GM18526 (cell line): ENCODE results near the gene MMP20.

Source experiments
- POLR2A ChIP-seq: IDR thresholded peaks from 3 replicates; pipeline ENCODE4 v1.6.1; 2011; ENCODE audit not compliant: insufficient read length; ENCODE audit errors: extremely low read depth

Gene MMP20, protein sequence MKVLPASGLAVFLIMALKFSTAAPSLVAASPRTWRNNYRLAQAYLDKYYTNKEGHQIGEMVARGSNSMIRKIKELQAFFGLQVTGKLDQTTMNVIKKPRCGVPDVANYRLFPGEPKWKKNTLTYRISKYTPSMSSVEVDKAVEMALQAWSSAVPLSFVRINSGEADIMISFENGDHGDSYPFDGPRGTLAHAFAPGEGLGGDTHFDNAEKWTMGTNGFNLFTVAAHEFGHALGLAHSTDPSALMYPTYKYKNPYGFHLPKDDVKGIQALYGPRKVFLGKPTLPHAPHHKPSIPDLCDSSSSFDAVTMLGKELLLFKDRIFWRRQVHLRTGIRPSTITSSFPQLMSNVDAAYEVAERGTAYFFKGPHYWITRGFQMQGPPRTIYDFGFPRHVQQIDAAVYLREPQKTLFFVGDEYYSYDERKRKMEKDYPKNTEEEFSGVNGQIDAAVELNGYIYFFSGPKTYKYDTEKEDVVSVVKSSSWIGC

DNA sequence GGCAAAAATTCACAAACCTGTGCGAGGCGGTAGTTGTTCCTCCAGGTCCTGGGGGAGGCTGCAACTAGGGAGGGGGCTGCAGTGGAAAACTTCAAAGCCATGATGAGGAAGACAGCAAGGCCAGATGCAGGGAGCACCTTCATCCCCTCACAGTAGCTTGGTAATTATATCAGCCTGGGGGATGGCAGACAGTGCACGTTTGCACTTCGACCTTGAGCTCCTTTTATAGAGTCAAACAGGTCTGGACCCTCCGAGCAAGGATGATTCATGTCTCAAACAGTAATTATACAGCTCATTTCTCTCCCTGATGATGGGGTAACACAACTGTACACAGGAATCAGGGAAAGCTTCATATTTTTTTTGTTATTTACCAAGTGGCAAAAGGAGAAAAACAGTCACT, at the start of gene MMP20:
MMP20 (minus strand) TSS at position 156 of the 400 bp plus-strand sequence; CDS start at position 143, 13 bp downstream.
- no peak for TF ChIP-seq POLR2A

DNA sequence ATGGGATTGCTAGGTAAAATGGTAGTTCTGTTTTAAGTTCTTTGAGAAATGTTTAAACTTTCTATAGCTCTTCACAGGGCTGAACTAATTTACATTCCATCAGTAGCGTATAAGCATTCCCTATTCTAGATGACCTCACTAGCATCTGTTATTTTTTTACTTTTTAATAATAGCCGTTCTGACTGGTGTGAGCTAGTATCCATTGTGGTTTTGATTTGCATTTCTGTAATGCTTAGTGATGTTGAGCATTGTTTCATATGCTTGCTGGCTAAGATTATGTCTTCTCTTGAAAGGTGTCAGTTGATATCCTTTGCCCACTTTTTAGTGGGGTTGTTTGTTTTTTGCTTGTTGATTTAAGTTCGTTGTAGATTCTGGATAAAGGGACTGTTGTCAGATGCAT, 44.5 kb upstream of the MMP20 start:
- no peak for TF ChIP-seq POLR2A

DNA sequence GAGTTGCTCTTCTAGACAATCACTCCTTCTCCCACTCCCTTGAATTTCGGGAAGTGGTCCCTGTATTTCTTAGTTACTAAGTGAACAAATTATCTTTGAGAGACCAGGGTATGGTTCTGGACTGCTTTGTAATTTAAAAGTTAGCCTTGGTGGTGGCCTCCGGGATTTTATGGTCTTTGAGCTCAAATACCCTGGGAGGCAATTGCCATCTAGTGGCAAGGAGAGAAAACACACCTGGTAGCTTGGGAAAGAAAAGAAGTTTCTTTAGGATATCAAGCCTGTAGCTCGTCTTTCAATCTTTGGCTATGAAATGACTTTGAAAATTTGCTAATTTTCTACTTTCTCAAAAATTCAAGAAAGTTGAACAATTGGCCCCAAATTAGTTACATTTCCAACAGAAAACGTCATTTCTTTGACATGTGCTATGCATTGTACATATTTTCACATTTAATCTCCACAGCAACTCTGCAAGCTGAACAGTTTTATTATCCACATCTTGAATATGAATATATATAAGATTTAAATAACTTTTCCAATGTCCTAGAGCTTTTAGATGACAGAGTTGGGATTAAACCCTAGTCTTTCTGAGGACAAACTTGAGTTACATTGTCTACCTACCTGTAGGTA, 41.3 kb upstream of the MMP20 start:
- TF ChIP-seq POLR2A, result no peak

DNA sequence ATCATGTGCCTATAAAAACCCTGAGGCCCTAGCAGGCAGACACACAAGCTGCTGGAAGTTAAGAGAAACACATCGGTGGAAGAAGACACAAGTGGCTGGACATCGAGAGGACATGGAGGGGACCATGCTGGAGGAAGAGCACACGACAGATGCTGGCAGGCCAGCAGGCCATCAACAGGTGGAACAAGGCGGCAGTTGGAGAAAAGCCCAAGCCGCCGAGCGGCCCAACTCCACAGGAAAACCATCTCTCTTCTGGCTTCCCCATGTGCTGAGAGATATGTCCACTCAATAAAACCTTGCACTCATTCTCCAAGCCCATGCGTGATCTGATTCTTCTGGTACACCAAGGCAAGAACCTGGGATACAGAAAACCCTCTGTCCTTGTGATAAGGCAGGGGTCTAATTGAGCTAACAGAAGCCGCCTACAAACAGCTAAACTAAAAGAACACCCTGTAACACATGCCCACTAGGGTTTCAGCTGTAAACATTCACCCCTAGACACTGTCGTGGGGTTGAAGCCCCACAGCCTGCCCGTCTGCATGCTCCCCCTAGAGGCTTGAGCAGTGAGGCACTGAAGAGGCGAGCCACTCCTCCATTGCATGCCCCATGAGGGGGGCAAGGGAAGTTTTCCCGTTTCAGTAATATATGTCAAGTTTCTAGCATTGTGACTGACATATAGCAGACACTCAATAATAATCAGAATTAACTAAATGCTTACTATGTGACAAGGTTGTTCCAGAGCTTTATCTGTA, 39.0 kb upstream of the MMP20 start:
- TF ChIP-seq POLR2A, result no peak

DNA sequence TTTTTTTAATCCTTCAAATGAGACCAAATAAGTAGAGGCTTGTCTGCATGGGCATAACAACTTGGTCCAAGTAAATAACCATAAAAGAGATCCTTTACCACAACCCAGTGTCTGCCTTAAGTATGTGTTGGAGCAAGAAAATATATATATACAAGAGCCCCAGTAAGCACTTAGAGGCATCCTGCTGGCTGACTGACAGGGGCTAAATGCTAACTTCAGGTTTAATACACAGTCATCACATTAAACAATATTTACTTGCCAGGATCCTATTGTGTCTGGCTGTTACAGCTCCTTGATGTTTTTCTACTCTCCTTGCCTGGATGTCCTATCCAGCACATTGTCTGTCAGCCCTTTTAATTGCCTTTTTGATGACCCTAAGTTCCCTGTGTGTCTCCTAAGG, 37.5 kb upstream of the MMP20 start:
- TF ChIP-seq POLR2A, result no peak

DNA sequence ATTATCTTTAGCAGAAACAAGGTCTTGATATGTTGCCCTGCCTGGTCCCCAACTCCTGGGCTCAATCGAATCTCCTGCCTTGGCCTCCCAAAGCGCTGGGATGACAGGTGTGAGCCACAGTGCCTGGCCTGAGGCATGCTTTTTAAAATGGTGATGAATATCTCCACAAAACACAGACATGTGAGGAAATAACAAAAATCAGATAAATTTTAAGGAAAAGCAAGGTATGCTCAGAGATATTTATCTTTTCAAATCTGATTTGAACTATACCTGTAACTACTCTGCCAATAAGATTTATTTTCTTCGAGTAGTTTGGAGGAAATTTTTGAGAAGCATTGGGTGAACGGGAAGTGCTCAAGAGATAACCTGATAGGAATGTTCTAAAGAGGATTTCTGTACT, 35.9 kb upstream of the MMP20 start:
- no peak for TF ChIP-seq POLR2A

DNA sequence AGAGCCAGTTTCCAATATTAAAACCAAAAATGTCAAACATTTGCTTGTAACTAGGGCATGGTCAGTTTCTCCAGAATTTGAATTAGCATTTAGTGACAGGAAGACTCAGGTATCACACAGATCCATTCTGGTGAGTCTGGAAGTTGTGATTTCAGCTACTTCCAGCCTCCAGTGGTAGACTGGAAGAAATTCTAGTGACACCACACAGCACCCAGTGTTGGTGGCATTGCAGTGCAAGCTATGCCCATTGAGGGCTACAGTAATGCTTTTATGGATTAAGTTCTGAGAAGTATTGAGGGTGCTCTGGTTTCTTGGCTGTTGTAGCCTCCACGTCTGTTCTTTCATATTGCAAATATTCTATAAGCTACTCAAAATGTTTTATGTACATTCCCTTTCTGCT, 31.4 kb upstream of the MMP20 start:
- no peak for TF ChIP-seq POLR2A

DNA sequence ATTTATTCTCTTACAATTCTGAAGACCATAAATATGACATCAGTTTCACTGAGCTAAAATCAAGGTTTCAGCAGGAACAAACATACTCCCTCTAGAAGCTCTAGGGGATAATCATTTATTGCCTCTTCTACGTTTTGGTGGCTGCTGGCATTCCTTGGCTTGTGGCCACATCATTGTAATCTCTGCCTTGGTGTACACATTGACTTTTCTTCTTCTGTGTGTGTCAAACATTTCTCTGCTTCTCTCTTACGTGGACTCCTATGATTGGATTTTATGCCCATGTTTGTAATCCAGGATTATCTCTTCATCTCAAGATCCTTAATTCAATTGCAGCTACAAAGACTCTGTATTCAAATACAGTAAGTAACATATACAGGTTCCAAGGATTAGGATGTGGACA, 30.4 kb upstream of the MMP20 start:
- no peak for TF ChIP-seq POLR2A

DNA sequence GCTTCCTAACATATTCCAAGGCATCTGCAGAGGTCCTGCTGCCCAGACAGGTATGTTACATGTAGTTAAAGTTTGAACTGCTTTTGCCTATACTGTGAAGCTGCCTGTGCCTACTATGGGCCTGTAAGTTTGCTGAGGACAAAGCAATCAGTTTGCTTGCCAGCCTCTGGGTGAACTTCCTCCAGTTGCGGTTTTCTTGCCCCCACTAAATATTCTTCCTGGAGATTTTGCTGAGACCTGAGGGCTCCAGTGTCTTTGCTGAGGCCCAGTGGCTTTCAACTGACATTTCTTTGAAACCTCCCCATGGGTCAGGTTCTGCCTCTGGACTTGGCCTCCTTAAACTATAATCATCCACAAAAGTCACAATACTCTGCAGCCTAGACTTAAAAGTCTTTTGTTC, 29.6 kb upstream of the MMP20 start:
- no peak for TF ChIP-seq POLR2A

DNA sequence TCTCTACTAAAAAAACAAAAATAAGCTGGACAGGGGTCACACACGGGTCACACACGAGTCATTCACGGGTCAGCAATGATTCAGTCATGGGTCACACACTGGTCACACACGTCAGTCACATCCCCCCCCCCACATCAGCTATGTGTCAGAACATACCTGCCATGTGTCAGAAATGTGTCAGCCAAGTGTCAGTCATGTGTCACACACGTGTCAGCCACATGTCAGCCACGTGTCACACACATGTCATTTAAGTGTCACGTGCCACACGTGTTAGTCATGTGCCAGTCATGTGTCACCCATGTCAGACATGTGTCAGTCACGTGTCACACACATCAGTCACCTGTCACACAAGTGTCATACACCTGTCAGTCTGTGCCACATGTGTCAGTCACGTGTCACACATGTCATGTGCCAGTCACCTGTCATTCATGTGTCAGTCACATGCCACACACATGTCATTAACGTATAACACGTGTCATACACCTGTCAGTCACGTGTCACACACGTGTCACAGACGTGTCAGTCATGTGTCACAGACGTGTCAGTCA, 28.7 kb upstream of the MMP20 start:
- TF ChIP-seq POLR2A, result no peak

DNA sequence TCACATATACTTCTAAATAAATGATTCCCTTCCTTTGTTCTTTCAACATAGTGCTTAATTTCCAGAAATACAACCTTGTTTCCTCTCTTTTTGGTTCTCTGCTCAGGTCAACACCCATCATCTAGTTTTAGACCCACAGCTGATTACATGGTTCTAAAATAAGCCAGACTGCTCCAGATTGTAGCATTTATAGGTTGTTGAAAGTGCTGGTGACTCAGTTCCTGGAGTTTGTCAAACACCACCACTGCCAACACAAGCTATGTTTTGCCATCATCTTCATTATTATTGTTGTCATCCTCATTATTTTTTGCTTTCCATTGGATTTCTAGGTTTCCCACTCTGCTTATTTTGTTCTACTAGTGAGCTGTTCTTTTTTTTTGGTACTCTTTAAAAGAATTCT, 22.3 kb upstream of the MMP20 start:
- no peak for TF ChIP-seq POLR2A

DNA sequence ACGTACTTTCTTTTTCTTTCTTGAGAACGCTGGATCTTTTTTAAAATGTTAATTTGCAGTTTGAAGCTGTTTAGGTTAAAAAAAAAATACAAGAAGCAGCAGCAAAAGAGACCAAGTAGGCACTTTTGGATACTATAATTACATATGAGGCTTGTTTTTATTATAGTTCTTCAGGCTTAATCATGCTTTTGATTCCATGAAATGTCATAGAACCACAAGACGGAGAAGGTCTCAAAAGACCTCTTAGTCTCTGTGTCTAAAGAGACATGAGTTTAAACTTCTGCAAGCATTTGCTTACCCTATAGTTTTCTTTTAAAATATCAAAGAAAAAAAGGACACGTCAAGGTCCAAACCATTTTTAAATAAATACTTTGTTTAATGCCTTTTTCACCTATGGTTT, 18.8 kb upstream of the MMP20 start:
- TF ChIP-seq POLR2A, result no peak

DNA sequence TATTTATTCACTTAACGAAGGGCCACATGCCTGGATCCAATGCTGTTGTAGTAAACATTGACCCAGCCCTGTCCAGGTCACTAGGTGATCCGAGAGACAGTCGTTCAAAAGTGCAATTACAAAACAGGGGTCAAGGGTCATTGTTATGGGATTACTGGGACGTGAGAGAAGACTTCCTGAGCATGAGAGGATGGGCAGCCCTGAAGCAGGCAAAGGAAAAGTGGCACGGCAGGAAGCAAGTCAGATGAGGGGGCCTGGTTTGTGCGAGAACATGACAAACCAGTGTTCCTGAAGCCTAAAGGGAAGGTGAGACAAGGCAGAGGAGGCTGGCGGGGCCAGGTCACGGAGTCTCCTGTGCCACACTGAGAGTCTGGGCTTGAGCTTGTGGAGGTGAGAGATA, 15.8 kb upstream of the MMP20 start:
- TF ChIP-seq POLR2A, result no peak

DNA sequence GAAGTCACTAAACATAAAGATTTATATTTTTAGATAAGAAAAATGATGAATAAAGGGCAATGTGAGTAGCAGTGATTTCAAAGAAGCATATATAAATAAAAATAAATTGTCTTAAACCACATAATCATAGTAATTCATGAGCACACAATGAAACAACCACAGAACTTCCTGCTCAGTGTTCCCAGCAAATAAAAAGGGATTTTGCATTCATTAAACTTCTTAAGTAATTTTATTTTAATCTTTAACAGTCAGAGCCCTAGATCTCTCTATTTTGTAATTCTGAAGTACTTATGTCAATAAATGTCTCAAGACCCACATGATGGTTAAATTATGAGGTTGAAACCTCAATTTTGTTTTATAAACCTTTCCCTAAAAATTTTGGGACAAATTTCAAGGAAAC, 14.5 kb upstream of the MMP20 start:
- no peak for TF ChIP-seq POLR2A

DNA sequence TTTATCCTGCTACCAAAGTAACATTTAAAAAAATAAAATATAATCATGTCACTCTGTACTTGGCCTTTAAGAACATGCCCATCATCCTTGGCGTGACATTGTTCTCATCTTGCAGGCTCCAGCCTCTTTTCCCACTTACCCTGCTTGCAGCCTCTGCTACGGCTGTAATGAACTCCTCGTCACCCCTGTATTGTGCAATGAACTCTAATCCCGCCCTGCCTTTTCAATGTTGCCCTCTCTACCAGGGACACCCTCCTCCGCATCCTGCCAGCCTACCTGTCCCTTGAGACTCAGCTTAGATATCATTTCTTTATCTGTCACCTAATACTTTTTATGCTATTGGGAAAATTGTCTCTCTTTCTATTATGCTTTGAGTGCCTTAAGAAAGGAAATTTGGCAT, 12.6 kb upstream of the MMP20 start:
- TF ChIP-seq POLR2A, result no peak
